Measurements from ENCODE around the gene FCN2.

- TF ChIP-seq POLR2A (IDR thresholded peaks at IDR 0.05) (no peak), CTCF (IDR thresholded peaks at IDR 0.05) (no peak)
Observed at GRCh38 chr9:134898319-134898718, 17.7 kb downstream of the FCN2 start.

Measured in esophagus squamous epithelium (tissue), 4 donors.